GM12874 (cell line): ENCODE data around the gene CPNE8.

Experiments used
- TF ChIP-seq, protein P1 (sequence below): IDR thresholded peaks from 2 replicates; pipeline ENCODE4 v1.5.1; 2011; ENCODE audit warnings: low read depth, mild to moderate bottlenecking, control low read depth, low read length, moderate library complexity; ENCODE audit not compliant: insufficient read depth

The CPNE8 gene

DNA sequence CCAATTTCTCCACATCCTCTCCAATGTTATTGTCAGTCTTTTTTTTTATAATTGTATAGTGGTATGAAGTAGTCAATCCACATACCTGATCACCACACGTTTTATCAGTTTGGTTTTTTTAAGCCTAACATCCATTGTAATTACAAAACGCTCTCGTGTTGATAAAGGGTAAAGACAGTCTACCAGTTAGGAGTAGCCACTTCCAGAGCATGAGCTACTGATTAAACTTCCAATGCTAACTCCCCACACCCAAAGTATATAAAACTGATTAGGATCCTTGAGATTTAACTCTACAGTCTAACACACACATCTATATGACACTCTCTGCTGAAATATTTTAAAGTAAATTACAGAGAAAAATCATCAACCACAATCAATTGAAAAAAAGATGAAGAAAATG lies 20.7 kb downstream of the CPNE8 start:
- TF ChIP-seq, protein P1, sequence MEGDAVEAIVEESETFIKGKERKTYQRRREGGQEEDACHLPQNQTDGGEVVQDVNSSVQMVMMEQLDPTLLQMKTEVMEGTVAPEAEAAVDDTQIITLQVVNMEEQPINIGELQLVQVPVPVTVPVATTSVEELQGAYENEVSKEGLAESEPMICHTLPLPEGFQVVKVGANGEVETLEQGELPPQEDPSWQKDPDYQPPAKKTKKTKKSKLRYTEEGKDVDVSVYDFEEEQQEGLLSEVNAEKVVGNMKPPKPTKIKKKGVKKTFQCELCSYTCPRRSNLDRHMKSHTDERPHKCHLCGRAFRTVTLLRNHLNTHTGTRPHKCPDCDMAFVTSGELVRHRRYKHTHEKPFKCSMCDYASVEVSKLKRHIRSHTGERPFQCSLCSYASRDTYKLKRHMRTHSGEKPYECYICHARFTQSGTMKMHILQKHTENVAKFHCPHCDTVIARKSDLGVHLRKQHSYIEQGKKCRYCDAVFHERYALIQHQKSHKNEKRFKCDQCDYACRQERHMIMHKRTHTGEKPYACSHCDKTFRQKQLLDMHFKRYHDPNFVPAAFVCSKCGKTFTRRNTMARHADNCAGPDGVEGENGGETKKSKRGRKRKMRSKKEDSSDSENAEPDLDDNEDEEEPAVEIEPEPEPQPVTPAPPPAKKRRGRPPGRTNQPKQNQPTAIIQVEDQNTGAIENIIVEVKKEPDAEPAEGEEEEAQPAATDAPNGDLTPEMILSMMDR, result no peak

DNA sequence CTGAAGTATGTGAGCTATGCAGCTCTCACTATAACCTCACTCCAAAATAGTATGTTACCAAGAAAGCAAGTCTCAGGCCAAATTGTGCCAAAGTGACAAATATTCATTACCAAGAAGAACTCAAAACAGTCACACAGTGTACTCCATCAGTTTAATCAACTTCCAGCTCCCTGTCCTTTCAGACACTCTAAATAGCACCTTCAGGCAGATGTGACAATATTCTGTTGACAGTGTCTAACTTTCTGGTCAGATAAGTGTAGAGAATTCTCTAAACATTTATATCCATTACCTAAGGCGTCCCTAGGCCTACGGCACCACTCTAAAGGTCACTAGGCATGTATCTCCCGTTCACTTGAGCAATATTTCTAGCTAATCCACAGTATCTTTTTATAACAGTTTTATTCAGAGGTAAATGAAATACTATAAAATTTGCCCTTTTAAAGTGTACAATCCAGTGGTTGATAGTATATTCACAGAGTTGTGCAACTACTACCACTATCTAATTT lies 21.7 kb downstream of the CPNE8 start:
- TF ChIP-seq, protein P1, result no peak

- TF ChIP-seq, protein P1, result no peak
These were observed 25.1 kb downstream of the CPNE8 start for GRCh38 chr12:38880288-38880687.

DNA sequence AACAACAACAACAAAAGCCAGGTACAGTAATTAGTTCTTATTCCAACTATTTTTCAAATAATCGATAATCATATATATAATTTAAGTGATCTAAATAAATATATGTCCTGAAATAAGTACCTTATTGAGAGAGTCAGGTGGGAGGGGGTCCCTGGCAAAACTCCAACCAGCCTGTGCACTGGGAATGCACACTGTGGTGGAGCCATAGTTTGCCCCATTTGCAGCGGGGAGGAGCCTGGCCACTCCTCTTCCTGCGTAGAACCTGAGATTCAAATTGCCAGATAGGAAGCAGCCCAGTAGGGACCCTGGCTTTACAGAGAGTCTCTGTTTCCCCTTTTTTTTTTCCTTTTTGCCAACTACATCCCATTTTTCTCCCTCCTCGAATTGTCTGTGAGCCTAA lies 26.4 kb downstream of the CPNE8 start:
- TF ChIP-seq, protein P1, result no peak

DNA sequence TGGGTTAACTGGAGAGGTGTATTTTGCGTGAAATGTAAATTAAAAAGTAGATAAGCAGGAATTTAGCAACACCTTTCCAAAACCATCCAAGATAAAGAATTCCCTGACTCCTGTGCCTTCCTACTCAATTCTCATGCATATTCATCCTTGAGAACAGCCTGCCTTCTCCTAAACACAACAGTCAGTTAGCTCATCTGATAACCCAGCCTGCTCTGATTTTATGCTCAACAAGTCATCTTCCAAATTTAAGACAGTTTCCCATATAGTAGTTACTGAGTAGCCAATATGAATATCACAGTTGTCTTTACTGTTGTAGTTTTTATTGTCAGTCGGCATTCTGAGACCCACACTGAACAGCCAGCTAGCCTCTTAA lies 27.1 kb downstream of the CPNE8 start:
- TF ChIP-seq, protein P1, result no peak

- TF ChIP-seq, protein P1, result no peak
These were observed 29.7 kb downstream of the CPNE8 start for GRCh38 chr12:38875586-38876228.

GRCh38 chr12:38872561-38872960 lies 32.8 kb downstream of the CPNE8 start:
- TF ChIP-seq, protein P1, result no peak
